OCI-LY7 (cell line): ENCODE results near the gene BRD1.

Experiments
- EZH2phosphoT487 ChIP-seq: fragments of 200-600 bp; sonication (generic); IDR thresholded peaks from 2 replicates; pipeline ENCODE4 v1.6.1; 2018; ENCODE audit warnings: low read depth, borderline replicate concordance, mild to moderate bottlenecking, mixed run types, antibody characterized with exemption, low read length, moderate library complexity, mixed read lengths
- TF ChIP-seq, protein P1 (sequence below): fragments of 200-600 bp; sonication (generic); conservative IDR thresholded peaks from 2 replicates; pipeline ENCODE4 v1.5.1; 2014; ENCODE audit warnings: mild to moderate bottlenecking, antibody characterized with exemption, low read length, moderate library complexity, mixed read lengths

DNA sequence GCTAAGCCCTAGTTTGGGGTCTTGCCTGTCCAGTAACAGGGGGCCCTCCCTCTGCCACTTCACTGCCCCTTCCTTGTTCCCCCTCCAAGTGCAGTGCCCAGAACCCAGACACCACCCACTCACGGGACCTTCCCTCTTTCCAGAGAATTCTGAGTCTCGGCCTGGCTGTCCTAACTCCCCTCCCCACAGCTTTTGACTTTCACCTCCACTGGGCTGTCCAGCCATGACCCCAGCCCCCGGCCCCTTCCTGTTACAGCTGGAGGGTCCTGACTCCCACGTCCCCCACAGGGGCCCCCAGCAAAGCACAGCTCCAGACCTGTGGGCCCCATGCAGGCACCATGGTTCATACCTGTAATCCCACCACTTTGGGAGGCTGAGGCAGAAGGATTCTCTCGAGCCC is 71.5 kb downstream of the BRD1 start:
- TF ChIP-seq EZH2phosphoT487, result no peak
- TF ChIP-seq, protein P1, sequence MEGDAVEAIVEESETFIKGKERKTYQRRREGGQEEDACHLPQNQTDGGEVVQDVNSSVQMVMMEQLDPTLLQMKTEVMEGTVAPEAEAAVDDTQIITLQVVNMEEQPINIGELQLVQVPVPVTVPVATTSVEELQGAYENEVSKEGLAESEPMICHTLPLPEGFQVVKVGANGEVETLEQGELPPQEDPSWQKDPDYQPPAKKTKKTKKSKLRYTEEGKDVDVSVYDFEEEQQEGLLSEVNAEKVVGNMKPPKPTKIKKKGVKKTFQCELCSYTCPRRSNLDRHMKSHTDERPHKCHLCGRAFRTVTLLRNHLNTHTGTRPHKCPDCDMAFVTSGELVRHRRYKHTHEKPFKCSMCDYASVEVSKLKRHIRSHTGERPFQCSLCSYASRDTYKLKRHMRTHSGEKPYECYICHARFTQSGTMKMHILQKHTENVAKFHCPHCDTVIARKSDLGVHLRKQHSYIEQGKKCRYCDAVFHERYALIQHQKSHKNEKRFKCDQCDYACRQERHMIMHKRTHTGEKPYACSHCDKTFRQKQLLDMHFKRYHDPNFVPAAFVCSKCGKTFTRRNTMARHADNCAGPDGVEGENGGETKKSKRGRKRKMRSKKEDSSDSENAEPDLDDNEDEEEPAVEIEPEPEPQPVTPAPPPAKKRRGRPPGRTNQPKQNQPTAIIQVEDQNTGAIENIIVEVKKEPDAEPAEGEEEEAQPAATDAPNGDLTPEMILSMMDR, result no peak
